Osteoblast (primary cell): Measurements from ENCODE around the gene SNAP29. TPM values are rescaled to one million over a fixed set of nuclear protein-coding genes. Genes with fewer than 3 reads are reported as not detected.
"Not testable (repeated sequence)": the region's sequence is repeated elsewhere in the genome, so short reads cannot be mapped to it uniquely, and the experiment has no call there.

Source experiments
- DNase-seq: peaks from one replicate; pipeline ENCODE4 v3.0.0; 2011; ENCODE audit warnings: low spot score, mixed read lengths; ENCODE audit not compliant: insufficient read length; ENCODE audit errors: missing footprints
- H2AFZ ChIP-seq: 2 replicates; pipeline ENCODE4 v1.6.0; 2011; ENCODE audit warnings: mild to moderate bottlenecking, low read length
- H3K27ac ChIP-seq: 2 replicates; pipeline ENCODE4 v1.5.1; 2011; ENCODE audit warnings: mild to moderate bottlenecking, low read depth, low read length, moderate library complexity
- H3K27me3 ChIP-seq: 2 replicates; pipeline ENCODE4 v1.6.0; 2012; ENCODE audit warnings: mild to moderate bottlenecking, control low read depth, inconsistent platforms, low read length, moderate library complexity; ENCODE audit not compliant: insufficient read depth
- H3K36me3 ChIP-seq: 2 replicates; pipeline ENCODE4 v1.5.1; 2011; ENCODE audit warnings: mild to moderate bottlenecking, low read length, control low read depth, moderate library complexity; ENCODE audit not compliant: insufficient read depth
- H3K4me1 ChIP-seq: 2 replicates; pipeline ENCODE4 v1.5.1; 2011; ENCODE audit warnings: mild to moderate bottlenecking, low read length, control low read depth, moderate library complexity; ENCODE audit not compliant: insufficient read depth
- H3K4me2 ChIP-seq: 2 replicates; pipeline ENCODE4 v1.6.0; 2011; ENCODE audit warnings: mild to moderate bottlenecking, low read length; ENCODE audit not compliant: insufficient read depth
- H3K4me3 ChIP-seq: fragments of 200-600 bp; sonication (generic); 3 replicates; pipeline ENCODE4 v1.5.1; 2012; ENCODE audit warnings: mild to moderate bottlenecking, low read length, inconsistent platforms; ENCODE audit not compliant: insufficient read depth
- H3K79me2 ChIP-seq: 2 replicates; pipeline ENCODE4 v1.6.0; 2012; ENCODE audit warnings: mild to moderate bottlenecking, low read length, control low read depth, inconsistent platforms; ENCODE audit not compliant: insufficient read depth
- H3K9me3 ChIP-seq: 2 replicates; pipeline ENCODE4 v1.5.1; 2011; ENCODE audit warnings: low read depth, low read length, control low read depth
- H4K20me1 ChIP-seq: 2 replicates; pipeline ENCODE4 v1.6.0; 2012; ENCODE audit warnings: mild to moderate bottlenecking, low read length, control low read depth; ENCODE audit not compliant: insufficient read depth
- CTCF ChIP-seq: IDR thresholded peaks from 2 replicates; pipeline ENCODE4 v1.5.1; 2011; ENCODE audit warnings: mild to moderate bottlenecking, low read depth, low read length, moderate library complexity; ENCODE audit errors: extremely low read depth
- total RNA-seq: library from RNA; depleted of rRNA; stranded (reverse); fragments of >200 nt; gene quantifications from 2 replicates; pipeline ENCODE4 v1.2.3, GENCODE V29; 2012

The SNAP29 gene
- total RNA-seq, 1 donor: 13.0 TPM

GRCh38 chr22:20899827-20900423 lies 41.1 kb downstream of the SNAP29 start:
- TF ChIP-seq CTCF: no peak
- Histone ChIP-seq H4K20me1 (no peaks in the 10 kb centered on the region), H3K79me2 (no peaks in the 10 kb centered on the region)

GRCh38 chr22:20901093-20902033 lies 42.6 kb downstream of the SNAP29 start:
- H3K9me3 ChIP-seq, H2AFZ ChIP-seq, H3K4me3 ChIP-seq, DNase-seq, H3K36me3 ChIP-seq, H4K20me1 ChIP-seq, H3K79me2 ChIP-seq, H3K27ac ChIP-seq, H3K27me3 ChIP-seq, H3K4me2 ChIP-seq: not testable (repeated sequence)
- peaks cover 23% of the 10 kb centered on the region for H3K4me1 ChIP-seq

More at GRCh38 chr22:20899827-20900423, 41.1 kb downstream of the SNAP29 start:
- DNase-seq: no peak
- Histone ChIP-seq H3K9me3 (no peaks in the 10 kb centered on the region), H2AFZ (no peak overlapping the region), H3K4me2 (no peak overlapping the region), H3K4me3 (no peak overlapping the region), H3K36me3 (no peaks in the 10 kb centered on the region), H3K4me1 (peaks cover 9% of the 10 kb centered on the region), H3K27me3 (no peaks in the 10 kb centered on the region), H3K27ac (no peak overlapping the region)

- H4K20me1 ChIP-seq: no peaks in the 10 kb centered on the region
- no peak overlapping the region for H3K4me3 ChIP-seq
- H3K9me3 ChIP-seq: no peaks in the 10 kb centered on the region
- no peak overlapping the region for H3K27ac ChIP-seq
- no peak overlapping the region for H2AFZ ChIP-seq
- no peaks in the 10 kb centered on the region for H3K36me3 ChIP-seq
- no peaks in the 10 kb centered on the region for H3K79me2 ChIP-seq
- H3K4me1 ChIP-seq: peaks cover 23% of the 10 kb centered on the region
- no peak overlapping the region for H3K4me2 ChIP-seq
- H3K27me3 ChIP-seq: no peaks in the 10 kb centered on the region
- TF ChIP-seq CTCF: no peak
- no peak for DNase-seq
Observed at GRCh38 chr22:20903093-20903492, 44.3 kb downstream of the SNAP29 start.

GRCh38 chr22:20904008-20904979 lies 45.5 kb downstream of the SNAP29 start:
- Histone ChIP-seq H3K4me3 (no peak overlapping the region), H3K36me3 (no peaks in the 10 kb centered on the region), H3K4me1 (peaks cover 23% of the 10 kb centered on the region), H3K27ac (peak overlapping the region; percentile 55), H2AFZ (no peak overlapping the region), H3K4me2 (peak overlapping the region; percentile 22), H4K20me1 (no peaks in the 10 kb centered on the region), H3K79me2 (no peaks in the 10 kb centered on the region), H3K27me3 (no peaks in the 10 kb centered on the region), H3K9me3 (no peaks in the 10 kb centered on the region)
- peak; percentile 91 for DNase-seq
- TF ChIP-seq CTCF: no peak
